Activated CD8-positive, alpha-beta memory T cell treated with anti-CD3 and anti-CD28 coated beads, Interleukin-2, amount 50 U/mL, for 24 hours (primary cell): ENCODE data around the gene CTNNA3.

Source experiments
- DNase-seq: peaks from one replicate; pipeline ENCODE4 v3.0.0-alpha.2; 2020; ENCODE audit errors: extremely low read depth

The CTNNA3 gene

GRCh38 chr10:67327626-67328535, 368.1 kb downstream of the CTNNA3 start:
- DNase-seq, result no peak

- DNase-seq, result no peak
Observed at GRCh38 chr10:67319976-67320375, 376.0 kb downstream of the CTNNA3 start.

GRCh38 chr10:67308912-67309311, 387.1 kb downstream of the CTNNA3 start:
- no peak for DNase-seq

GRCh38 chr10:67306588-67307205, 389.3 kb downstream of the CTNNA3 start:
- DNase-seq, result no peak

GRCh38 chr10:67302701-67303100, 393.3 kb downstream of the CTNNA3 start:
- DNase-seq, result no peak

GRCh38 chr10:67299761-67300160, 396.2 kb downstream of the CTNNA3 start:
- DNase-seq, result no peak

GRCh38 chr10:67297637-67298181, 398.3 kb downstream of the CTNNA3 start:
- DNase-seq, result no peak

- DNase-seq, result no peak
Observed at GRCh38 chr10:67296926-67297325, 399.1 kb downstream of the CTNNA3 start.

GRCh38 chr10:67288688-67289410, 407.1 kb downstream of the CTNNA3 start:
- no peak for DNase-seq

- DNase-seq, result no peak
Observed at GRCh38 chr10:67284589-67284988, 411.4 kb downstream of the CTNNA3 start.

GRCh38 chr10:67282871-67283270, 413.1 kb downstream of the CTNNA3 start:
- no peak for DNase-seq

- DNase-seq, result no peak
Observed at GRCh38 chr10:67280405-67280804, 415.6 kb downstream of the CTNNA3 start.

- DNase-seq, result no peak
Observed at GRCh38 chr10:67277402-67277801, 418.6 kb downstream of the CTNNA3 start.

- DNase-seq, result no peak
Observed at GRCh38 chr10:67269828-67270227, 426.2 kb downstream of the CTNNA3 start.

- no peak for DNase-seq
Observed at GRCh38 chr10:67268146-67268545, 427.8 kb downstream of the CTNNA3 start.

- no peak for DNase-seq
Observed at GRCh38 chr10:67262675-67263074, 433.3 kb downstream of the CTNNA3 start.

GRCh38 chr10:67261300-67261797, 434.6 kb downstream of the CTNNA3 start:
- no peak for DNase-seq

- no peak for DNase-seq
Observed at GRCh38 chr10:67259319-67259929, 436.6 kb downstream of the CTNNA3 start.

- DNase-seq, result no peak
Observed at GRCh38 chr10:67257427-67258144, 438.4 kb downstream of the CTNNA3 start.

GRCh38 chr10:67257018-67257417, 439.0 kb downstream of the CTNNA3 start:
- DNase-seq, result no peak

- no peak for DNase-seq
Observed at GRCh38 chr10:67250686-67251085, 445.3 kb downstream of the CTNNA3 start.
